Astrocyte of the hippocampus (primary cell): ENCODE measurements around the gene PCDHA7.
"Not testable (repeated sequence)": the region's sequence is repeated elsewhere in the genome, so short reads cannot be mapped to it uniquely, and the experiment has no call there.

Experiments
- DNase-seq: peaks from one replicate; pipeline ENCODE4 v3.0.0; 2011; ENCODE audit warnings: low read depth, low spot score

PCDHA7 gene, protein sequence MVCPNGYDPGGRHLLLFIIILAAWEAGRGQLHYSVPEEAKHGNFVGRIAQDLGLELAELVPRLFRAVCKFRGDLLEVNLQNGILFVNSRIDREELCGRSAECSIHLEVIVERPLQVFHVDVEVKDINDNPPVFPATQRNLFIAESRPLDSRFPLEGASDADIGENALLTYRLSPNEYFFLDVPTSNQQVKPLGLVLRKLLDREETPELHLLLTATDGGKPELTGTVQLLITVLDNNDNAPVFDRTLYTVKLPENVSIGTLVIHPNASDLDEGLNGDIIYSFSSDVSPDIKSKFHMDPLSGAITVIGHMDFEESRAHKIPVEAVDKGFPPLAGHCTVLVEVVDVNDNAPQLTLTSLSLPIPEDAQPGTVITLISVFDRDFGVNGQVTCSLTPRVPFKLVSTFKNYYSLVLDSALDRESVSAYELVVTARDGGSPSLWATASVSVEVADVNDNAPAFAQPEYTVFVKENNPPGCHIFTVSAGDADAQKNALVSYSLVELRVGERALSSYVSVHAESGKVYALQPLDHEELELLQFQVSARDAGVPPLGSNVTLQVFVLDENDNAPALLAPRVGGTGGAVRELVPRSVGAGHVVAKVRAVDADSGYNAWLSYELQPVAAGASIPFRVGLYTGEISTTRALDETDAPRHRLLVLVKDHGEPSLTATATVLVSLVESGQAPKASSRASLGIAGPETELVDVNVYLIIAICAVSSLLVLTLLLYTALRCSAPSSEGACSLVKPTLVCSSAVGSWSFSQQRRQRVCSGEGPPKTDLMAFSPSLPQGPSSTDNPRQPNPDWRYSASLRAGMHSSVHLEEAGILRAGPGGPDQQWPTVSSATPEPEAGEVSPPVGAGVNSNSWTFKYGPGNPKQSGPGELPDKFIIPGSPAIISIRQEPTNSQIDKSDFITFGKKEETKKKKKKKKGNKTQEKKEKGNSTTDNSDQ

DNA sequence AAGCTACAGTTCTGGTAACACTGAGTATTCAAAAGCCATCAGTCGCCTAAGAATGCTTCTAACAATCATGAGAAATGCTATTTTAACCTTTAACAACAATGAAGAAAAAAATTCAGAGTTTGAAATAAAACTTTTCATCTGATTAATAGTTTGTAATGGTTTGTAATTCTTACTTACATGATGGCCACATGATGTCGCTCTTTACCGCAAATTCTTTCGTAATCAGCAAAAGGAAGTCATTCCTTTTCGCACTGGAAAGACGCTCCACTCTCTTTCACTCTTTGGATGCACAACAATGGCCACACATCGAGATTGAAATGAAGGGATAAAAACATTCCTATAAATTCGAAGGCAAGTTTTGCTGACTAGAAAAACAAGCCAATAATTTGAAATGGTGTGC is at the start of gene PCDHA7:
TSS of gene PCDHA7 (plus strand) at position 277 of the 400 bp plus-strand sequence. CDS start at position 392, 115 bp downstream.
- peak; percentile 3 for DNase-seq

DNA sequence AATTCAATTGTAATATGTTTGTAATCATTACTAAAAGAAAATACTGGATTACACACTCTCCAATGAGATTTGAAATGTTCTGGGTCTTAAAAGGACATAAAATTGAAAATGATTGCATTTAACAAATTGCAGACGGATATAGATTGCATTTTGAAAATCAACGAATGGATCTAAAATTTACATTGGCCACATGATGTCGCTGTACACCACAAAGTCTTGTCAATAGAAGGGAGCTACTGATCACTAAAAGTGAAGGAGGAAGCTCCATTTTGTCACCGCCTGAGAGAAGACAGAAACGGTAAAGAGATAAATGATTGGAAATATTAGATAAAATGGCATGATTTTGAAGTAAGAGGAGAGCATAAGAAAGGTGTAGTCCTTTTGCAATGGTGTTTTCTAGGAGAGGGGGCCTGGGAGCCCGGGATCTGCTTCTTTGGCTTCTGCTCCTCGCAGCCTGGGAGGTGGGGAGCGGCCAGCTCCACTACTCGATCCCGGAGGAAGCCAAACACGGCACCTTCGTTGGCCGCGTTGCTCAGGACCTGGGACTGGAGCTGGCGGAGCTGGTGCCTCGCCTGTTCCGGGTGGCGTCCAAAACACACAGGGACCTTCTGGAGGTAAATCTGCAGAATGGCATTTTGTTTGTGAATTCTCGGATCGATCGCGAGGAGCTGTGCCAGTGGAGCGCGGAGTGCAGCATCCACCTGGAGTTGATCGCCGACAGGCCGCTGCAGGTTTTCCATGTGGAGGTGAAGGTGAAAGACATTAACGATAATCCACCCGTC is 48.0 kb upstream of the PCDHA7 start, which contains the start of gene PCDHA1:
TSS of gene PCDHA1 (plus strand) at position 236 of the 782 bp plus-strand sequence.
- no peak for DNase-seq

- not testable (repeated sequence) for DNase-seq
Measured at GRCh38 chr5:140787422-140787821, 46.6 kb upstream of the PCDHA7 start.

GRCh38 chr5:140787849-140788504 is 46.1 kb upstream of the PCDHA7 start:
- DNase-seq: not testable (repeated sequence)

DNA sequence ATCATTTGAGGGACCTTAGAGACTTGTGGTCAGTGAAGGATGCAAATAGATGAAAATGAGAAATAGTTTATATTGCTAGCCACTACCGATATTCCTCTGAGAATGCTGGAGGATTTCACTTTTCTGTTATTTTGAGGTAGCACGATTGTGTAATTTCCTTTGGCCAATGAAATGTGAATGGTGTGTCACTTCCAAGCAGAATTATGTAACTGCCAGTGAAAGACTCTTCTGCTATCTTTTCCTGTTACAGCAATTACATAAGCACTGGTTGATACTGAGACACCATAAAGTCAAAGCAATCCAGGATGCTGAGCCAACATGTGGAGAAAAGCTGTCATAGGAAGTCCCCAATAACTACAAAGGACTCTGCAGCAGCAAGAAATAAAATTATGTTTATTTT is 43.0 kb upstream of the PCDHA7 start:
- DNase-seq: no peak

GRCh38 chr5:140794595-140795258 is 39.3 kb upstream of the PCDHA7 start, which contains the start of gene PCDHA2:
PCDHA2 (plus strand) TSS chr5:140794852.
- DNase-seq: no peak

DNA sequence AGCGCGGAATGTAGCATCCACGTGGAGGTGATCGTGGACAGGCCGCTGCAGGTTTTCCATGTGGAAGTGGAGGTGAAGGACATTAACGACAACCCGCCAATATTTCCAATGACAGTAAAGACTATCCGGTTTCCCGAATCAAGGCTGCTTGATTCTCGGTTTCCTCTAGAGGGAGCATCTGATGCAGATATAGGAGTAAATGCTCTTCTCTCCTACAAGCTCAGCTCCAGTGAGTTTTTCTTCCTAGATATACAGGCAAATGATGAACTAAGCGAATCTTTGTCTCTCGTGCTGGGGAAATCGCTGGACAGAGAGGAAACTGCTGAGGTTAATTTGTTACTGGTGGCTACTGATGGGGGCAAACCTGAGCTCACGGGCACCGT is 38.8 kb upstream of the PCDHA7 start:
- no peak for DNase-seq

DNA sequence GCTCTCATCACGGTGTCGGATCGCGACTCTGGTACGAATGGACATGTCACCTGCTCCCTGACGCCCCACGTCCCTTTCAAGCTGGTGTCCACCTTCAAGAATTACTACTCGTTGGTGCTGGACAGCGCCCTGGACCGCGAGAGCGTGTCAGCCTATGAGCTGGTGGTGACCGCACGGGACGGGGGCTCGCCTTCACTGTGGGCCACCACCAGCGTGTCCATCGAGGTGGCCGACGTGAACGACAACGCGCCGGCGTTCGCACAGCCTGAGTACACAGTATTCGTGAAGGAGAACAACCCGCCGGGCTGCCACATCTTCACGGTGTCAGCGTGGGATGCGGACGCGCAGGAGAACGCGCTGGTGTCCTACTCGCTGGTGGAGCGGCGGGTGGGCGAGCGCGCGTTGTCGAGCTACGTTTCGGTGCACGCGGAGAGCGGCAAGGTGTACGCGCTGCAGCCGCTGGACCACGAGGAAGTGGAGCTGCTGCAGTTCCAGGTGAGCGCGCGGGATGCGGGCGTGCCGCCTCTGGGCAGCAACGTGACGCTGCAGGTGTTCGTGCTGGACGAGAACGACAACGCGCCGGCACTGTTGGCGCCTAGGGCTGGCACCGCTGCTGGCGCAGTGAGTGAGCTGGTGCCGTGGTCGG is 37.9 kb upstream of the PCDHA7 start:
- DNase-seq: not testable (repeated sequence)

- no peak for DNase-seq
Measured at GRCh38 chr5:140796718-140797095, 37.4 kb upstream of the PCDHA7 start.

GRCh38 chr5:140800816-140801493 is 33.1 kb upstream of the PCDHA7 start, which contains the start of gene PCDHA3:
PCDHA3 (plus strand) TSS chr5:140801057.
- DNase-seq: peak; percentile 5

- no peak for DNase-seq
Measured at GRCh38 chr5:140801494-140801841, 32.6 kb upstream of the PCDHA7 start.

DNA sequence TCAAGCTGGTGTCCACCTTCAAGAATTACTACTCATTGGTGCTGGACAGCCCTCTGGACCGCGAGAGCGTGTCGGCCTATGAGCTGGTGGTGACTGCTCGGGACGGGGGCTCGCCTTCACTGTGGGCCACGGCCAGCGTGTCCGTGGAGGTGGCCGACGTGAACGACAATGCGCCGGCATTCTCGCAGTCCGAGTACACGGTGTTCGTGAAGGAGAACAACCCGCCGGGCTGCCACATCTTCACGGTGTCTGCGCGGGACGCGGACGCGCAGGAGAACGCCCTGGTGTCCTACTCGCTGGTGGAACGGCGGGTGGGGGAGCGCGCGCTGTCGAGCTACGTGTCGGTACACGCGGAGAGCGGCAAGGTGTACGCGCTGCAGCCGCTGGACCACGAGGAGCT is 31.7 kb upstream of the PCDHA7 start:
- not testable (repeated sequence) for DNase-seq

DNA sequence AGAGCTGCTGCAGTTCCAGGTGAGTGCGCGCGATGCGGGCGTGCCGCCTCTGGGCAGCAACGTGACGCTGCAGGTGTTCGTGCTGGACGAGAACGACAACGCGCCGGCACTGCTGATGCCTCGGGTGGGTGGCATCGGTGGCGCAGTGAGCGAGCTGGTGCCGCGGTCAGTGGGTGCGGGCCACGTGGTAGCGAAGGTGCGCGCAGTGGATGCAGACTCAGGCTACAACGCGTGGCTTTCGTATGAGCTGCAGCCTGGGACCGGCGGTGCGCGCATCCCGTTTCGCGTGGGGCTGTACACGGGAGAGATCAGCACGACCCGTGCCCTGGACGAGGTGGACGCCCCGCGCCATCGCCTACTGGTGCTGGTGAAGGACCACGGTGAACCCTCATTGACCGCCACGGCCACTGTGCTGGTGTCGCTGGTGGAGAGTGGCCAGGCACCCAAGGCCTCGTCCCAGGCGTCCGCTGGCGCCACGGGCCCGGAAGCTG is 31.2 kb upstream of the PCDHA7 start:
- no peak for DNase-seq

DNA sequence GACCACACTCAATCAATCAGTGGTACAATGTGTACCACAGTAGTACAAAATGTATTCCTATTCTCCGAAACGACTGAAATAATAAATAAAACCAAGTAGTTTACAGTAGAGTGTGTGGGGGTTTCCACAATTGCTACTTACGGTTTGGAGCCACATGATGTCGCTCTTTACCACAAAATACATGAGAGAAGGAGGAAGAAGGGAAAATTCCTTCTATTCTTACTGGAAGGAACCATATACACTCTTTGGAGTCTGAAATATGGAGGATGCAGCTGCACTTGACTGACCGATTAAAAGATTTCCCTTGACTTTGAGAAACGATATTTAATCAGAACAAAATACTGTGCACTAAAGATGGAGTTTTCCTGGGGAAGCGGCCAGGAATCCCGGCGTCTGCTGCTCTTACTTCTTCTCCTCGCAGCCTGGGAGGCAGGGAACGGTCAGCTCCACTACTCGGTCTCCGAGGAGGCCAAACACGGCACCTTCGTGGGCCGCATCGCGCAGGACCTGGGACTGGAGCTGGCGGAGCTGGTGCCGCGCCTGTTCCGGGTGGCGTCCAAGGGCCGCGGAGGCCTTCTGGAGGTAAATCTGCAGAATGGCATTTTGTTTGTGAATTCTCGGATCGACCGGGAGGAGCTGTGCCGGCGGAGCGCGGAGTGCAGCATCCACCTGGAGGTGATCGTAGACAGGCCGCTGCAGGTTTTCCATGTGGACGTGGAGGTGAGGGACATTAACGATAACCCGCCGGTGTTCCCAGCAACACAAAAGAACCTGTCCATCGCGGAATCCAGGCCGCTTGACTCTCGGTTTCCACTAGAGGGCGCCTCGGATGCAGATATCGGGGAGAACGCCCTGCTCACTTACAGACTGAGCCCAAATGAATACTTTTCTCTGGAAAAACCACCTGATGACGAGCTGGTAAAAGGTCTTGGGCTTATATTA is 27.0 kb upstream of the PCDHA7 start, which contains the start of gene PCDHA4:
TSS of gene PCDHA4 (plus strand) at position 235 of the 942 bp plus-strand sequence.
- peak; percentile 14 for DNase-seq

DNA sequence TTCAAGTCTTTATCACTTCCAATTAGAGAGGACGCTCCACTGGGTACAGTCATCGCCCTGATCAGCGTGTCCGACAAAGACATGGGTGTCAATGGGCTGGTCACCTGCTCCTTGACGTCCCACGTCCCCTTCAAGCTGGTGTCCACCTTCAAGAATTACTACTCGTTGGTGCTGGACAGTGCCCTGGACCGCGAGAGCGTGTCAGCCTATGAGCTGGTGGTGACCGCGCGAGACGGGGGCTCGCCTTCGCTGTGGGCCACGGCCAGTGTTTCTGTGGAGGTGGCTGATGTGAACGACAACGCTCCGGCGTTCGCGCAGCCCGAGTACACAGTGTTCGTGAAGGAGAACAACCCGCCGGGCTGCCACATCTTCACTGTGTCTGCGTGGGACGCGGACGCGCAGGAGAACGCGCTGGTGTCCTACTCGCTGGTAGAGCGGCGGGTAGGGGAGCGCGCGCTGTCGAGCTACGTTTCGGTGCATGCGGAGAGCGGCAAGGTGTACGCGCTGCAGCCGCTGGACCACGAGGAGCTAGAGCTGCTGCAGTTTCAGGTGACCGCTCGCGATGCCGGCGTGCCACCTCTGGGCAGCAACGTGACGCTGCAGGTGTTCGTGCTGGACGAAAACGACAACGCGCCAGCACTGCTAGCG is 25.7 kb upstream of the PCDHA7 start:
- DNase-seq: not testable (repeated sequence)

DNA sequence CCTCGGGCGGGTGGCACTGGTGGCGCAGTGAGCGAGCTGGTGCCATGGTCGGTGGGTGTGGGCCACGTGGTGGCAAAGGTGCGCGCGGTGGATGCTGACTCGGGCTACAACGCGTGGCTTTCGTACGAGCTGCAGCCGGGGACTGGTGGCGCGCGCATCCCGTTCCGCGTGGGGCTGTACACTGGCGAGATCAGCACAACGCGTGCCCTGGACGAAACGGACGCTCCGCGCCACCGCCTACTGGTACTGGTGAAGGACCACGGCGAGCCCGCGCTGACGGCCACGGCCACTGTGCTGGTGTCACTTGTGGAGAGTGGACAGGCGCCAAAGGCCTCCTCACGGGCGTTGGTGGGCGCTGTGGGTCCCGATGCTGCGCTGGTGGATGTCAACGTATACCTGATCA is 25.2 kb upstream of the PCDHA7 start:
- DNase-seq: no peak
